HG03175 (cell line): Measurements from ENCODE around the gene CRACR2B.

Source experiments
- ATAC-seq: cut with Tn5 transposase; IDR thresholded peaks from one replicate; pipeline ENCODE4 v1.9.1; 2021; ENCODE audit warnings: mild to moderate bottlenecking, moderate library complexity; ENCODE audit not compliant: unreplicated experiment

The CRACR2B gene

DNA sequence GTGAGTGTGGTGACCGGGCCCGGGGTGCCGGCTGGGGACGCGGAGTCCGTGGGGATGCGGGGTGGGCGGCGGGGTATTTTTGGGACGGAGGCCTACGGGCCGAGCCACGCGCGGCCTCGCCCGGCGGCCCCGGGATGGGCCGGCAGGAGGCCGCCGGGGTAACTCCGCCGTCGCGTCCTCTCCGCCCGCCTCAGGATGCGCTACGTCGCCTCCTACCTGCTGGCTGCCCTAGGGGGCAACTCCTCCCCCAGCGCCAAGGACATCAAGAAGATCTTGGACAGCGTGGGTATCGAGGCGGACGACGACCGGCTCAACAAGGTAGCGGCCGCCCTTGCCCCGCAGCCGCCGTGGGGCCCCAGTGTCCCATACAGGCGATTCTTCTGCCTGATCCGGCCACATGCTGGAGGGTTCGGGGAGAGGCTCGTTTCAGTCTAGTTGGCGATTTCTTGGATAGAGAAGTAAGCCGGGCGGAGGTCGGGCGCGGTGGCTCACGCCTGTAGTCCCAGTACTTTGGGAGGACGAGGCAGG is 17.6 kb upstream of the CRACR2B start:
- no peak for ATAC-seq

DNA sequence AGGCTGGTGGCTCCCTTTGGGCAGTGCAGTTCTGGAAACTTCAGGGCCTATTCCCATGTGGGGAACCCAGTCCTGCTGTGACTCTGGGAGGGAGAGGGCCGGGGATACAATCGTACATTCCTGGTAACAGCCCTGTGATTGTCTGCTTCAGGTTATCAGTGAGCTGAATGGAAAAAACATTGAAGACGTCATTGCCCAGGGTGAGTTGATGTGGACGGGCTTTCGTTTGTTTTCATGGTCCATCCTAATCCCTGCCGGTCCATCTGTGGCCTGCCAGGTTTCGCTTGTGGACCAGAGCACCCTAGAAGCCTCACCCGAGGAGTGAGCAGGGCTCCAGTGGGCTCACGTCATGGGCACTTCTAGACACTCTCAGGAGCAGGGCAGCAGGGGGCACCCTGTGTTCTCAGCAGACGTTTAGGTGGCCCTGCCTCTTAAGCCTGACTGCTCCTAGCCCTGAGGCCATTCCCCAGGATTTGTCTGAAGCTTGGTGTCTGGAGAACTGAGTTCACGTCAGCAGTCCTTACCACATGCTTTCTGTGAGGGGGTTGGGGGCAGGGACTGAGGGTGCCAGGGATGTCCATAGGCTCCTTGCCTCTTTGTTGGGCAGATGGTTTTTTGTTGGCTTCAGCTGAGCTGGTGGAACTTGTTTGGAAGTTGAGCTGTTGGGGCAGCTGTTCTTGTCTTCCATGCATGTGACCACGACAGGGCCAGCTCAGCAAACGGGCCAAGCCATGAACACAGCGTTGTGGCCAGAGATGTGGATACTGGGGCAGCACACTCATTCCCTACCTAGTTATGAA is 16.1 kb upstream of the CRACR2B start:
- ATAC-seq: no peak

DNA sequence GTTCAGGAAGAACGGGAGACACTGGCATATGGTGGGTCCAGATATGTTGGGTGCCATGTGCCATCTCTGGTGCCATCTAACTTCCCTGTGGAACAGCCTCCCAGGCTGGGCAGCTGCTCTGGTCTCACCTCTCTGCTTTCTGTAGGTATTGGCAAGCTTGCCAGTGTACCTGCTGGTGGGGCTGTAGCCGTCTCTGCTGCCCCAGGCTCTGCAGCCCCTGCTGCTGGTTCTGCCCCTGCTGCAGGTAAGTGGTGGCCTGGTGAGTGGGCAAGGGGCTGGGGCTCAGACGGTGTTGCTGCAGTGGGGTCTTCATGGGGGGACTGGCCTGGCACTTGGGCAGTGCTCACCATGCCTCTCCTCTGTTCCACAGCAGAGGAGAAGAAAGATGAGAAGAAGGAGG is 15.3 kb upstream of the CRACR2B start:
- no peak for ATAC-seq

DNA sequence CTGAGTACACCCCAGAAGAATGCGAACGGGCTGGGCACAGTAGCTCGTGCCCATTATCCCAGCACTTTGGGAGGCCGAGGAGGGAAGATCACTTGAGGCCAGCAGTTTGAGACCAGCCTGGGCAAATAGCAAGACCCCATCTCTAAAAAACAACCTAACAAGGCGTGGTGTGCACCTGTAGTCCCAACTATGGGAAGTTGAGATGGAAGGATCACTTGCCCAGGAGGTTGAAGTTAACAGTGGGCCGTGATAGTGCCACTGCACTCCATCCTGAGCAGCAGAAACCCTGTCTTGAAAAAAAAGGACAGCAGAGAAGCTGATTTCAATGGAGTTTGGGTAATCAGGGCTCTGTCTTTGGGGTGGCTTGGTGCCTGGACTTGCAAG is 14.7 kb upstream of the CRACR2B start:
- ATAC-seq: no peak

DNA sequence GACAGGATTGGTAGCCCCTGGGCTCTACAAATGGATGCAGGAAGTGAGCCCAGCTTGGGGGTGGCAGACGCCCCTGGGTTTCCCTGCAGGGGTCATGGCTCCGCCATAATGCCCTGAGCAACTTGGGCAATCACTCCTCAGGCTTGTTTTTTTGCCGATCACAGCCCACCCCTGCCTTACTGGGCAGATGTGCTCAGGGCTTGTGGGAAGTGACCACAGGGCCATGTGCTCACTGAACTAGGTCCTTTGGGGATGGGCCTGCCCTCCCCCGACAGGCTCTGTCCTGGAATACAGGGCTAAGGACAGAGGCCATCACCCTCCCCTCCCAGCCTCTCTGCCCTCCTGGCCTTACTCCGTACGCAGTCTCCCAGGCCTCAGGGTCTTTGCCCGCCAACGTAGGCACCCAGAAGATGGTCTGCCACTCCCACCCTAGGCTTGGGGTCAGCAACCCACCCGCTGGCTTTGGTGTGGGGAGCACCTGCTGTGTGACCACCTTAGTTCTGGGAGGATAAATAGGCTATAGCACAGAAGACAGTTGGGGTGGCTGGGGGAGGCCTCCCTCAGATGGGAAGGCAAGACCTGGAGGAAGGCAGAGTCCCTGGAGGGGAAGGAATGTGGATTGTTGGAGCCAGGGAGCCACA is 14.1 kb upstream of the CRACR2B start:
- ATAC-seq: no peak

DNA sequence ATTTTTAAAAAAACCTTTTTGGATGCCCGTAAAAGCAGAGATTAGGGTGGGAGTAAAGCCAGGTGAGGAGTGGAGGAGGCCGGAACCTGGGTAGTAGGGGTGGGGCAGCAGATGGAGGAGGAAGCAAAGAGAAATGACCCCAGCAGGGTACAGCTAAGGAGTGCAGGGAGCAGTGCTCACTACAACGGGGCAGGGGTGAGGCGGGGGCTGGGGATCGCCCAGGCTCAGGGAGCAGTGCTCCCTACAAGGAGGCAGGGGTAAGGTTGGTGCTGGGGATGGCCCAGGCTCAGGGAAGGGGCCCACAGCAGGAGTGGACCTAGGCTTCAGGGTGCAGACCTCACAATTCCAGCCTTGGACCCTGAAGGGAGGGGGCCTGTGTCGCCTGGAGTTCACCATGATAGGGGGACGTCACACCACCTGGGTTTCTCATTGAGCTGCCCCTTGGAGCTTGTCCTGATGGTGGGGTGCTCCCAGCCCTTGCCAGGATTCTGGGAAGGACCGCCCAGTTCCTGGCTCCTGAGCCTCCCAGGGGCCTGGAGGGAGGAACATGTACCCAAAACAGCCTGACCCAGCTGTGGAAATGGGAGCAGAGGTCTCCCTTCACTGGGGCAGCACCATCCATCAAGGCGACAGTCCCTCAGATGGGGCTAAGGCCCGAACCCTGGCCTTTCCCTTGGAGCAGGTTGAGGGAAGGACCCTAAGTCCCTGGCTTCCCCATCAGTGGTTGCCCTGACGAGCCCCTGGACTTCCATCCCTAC is 11.9 kb upstream of the CRACR2B start:
- no peak for ATAC-seq

DNA sequence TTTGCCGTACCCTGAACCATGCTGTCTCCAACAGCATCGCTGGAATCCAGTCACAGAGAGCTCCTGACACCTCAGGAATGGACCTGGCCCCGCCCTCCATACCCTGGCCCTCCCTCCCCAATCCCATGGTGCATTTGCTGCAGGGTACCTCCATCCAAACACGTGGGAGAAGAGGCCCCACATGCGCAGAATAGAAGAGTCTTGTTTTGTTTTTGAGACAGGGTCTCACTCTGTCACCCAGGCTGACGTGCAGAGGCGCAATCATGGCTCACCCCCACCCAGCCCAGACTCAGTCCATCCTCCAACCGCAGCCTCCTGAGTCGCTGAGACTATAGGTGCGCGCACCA is 11.3 kb upstream of the CRACR2B start:
- ATAC-seq: no peak

DNA sequence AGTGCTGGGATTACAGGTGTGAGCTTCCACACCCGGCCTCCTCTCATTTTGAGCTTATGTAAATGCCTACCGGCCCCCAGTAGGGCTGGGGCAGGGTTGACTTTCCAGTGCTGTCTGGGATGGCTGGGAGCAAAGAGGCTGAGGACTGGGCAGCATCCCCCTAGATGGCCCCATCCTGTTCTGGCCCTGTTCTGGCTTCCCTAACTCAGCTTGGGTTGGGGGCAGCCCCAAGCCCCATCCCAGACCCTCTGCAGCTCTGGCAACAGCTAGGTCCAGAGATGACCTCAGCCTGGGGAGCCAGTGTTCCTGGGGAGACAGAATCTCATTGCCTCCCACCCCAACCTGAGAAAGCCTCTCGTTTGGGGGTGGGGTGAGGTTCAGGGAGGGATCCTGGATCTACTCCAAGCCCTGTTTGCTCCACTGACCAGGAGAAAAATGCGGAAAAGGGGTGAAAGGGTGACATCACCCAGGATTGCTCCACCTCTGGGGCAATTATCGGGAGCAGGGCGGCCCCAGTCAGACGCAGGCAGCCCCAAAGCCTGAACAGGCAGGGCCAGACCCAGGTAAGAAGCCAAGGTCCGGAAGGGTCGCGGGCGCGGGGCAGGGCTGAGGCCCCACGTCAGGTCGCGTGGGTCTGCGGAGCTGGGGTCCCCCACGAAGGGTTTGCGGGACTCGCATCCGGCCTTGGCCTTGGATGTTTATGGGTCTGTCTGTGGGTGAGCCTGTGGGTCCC is 9.2 kb upstream of the CRACR2B start, which contains the start of gene PNPLA2:
Gene PNPLA2 (plus strand): TSS at position 519 of the 733 bp plus-strand sequence. CDS start 805 bp downstream, outside the sequence.
- peak; percentile 1 for ATAC-seq

DNA sequence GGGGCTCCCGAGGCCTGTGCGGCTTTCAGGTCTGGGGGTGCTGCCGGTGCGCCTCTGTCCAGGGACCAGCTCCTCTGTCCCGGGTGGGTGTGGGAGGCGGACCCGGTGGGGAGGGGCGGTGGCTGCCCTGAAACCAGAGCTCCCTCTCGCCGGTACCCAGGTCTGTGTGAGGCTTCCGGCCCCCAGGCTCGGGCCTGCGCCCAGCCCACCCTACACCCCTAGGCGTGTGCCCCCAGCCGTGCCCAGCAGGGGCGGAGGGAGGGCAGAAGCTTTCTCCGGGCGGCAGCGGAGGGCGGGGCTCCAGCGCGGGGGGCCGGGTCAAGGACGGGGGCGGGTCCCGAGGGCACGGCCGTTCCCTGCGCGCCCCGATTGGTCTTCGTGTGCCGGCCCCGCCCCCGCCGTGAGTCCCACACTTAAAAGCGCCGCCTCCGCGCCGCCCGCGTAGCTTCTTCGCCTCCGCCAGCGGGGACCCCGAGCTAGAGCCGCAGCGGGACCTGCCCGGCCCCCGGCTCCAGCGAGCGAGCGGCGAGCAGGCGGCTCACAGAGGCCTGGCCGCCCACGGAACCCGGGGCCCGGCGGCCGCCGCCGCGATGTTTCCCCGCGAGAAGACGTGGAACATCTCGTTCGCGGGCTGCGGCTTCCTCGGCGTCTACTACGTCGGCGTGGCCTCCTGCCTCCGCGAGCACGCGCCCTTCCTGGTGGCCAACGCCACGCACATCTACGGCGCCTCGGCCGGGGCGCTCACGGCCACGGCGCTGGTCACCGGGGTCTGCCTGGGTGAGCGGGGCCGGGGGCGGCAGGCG is 8.4 kb upstream of the CRACR2B start:
- ATAC-seq: peak; percentile 65

DNA sequence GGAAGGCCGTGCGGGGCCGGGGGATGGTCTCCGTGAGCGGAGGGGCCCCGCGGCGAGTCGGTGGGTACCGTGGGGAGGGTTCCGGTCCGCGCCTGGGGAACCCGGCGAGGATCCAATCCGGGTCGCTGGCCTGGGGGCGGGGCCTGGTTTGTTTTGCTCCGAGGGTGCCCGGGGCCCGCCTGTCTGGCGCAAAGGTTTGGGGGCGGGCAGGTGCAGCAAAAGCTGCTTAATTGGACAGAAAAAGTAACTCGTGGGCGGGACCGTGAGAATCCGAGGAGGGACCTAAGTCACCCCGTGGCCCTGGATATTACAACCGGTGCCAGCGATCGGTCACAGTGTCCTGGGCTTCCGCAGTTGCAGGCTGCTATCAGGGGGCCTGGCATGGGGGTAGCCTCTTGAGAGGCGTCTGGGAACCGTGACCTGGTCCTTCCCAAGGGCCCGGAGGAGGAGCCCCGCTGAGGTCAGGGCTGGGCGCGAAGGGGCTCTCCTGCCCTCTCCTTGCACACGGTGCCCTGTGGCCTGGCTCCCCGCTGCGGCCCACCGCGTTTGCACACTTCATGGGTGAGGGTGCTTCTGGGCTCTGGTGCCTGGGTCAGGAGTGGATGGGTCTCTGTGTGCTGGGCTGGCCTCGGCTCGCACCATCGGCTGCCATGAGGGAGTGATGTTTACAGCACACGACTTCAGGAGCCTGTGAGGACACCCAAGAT is 7.6 kb upstream of the CRACR2B start:
- ATAC-seq: peak; percentile 66

DNA sequence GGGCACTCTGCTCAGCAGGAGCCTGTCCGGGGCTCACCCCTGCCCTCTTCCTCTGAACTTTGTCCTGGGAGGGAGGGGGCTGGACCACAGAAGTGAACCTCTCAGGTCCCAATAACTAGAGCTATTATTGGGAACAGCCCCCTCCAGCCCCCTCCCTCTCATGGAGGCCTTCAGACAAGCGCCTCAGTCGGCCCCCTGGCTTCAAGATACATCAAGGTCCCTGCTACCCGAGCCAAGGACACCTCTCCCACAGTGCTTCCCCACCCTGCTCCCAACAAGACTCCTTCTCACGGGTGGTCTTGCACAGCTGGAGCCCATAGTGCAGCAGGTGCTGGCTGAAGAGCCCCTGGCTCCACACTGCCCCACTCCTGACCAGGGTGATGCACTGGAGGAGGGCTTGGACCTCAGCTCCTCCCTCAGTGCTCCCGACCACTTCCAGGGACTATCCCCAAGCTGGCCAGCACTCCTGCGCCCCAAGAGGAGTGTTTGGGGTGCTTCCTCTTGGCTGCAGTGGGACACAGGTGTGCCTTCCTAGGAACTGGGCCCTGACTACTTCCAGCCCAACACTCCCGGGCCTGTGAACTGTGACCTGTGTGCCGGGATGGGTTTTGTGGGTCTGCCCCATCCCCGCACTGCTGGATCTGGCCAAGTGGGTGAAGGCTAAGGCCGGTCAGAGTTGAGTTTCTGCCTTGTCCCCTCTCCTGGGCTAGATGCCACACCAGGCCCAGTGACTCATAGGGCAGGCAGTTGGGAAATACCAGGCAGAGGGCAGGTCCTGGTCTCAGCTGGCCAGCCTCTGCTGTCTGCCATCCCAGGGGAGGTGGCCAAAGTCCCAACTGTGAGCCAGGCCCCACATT is 6.8 kb upstream of the CRACR2B start:
- ATAC-seq: no peak

DNA sequence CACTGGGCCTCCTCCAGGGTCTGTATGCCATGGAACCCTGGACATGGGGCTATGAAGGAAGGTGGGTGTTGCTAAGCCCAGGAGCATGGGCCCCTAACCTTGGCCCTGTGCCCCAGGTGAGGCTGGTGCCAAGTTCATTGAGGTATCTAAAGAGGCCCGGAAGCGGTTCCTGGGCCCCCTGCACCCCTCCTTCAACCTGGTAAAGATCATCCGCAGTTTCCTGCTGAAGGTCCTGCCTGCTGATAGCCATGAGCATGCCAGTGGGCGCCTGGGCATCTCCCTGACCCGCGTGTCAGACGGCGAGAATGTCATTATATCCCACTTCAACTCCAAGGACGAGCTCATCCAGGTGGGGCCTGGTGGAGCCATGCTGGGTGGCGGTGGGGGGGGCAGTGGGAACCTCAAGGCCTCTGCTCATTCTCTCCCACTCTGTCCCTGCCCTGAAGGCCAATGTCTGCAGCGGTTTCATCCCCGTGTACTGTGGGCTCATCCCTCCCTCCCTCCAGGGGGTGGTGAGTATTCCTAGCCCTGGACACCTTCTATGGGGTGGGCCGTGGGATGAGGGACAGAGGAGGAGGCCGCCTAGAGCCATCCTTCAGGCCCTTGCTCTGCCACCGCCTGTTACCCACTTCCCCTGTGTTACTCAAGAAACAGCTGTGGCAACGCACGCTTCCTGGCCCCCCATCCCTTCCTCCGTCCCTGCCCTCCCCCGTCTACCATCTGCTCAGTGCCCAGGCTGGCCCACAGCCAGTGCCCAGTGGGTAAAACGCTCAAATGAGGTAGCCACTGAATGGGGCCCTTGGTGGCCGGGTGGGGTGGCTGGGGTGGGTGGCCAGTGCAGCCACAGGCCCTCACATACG is 6.0 kb upstream of the CRACR2B start:
- no peak for ATAC-seq

DNA sequence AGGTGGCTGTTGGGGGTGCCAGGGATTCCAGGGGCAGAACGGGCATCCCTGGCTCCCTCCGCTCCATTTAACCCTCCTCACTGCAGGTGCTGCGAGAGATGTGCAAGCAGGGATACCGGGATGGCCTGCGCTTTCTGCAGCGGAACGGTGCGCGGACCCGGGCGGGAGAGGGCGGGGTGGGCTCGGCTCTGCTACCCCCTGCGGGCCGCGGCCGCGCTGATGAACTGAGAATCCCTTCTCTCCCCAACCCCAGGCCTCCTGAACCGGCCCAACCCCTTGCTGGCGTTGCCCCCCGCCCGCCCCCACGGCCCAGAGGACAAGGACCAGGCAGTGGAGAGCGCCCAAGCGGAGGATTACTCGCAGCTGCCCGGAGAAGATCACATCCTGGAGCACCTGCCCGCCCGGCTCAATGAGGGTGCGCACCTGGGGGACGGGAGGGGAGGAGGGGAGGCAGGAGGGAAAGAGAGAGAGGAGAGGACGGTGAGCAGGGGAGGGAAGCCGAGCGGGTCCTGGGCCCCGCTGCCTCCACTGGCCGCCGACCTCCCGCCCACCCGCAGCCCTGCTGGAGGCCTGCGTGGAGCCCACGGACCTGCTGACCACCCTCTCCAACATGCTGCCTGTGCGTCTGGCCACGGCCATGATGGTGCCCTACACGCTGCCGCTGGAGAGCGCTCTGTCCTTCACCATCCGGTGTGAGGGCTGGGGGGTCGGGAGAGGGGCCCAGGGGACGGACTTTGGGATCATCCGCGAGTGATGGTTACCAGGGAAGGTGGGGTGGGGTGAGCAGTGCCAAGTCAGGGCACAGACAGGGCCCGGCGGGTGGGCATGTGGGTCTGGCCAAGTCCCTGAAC is 4.1 kb upstream of the CRACR2B start:
- no peak for ATAC-seq

DNA sequence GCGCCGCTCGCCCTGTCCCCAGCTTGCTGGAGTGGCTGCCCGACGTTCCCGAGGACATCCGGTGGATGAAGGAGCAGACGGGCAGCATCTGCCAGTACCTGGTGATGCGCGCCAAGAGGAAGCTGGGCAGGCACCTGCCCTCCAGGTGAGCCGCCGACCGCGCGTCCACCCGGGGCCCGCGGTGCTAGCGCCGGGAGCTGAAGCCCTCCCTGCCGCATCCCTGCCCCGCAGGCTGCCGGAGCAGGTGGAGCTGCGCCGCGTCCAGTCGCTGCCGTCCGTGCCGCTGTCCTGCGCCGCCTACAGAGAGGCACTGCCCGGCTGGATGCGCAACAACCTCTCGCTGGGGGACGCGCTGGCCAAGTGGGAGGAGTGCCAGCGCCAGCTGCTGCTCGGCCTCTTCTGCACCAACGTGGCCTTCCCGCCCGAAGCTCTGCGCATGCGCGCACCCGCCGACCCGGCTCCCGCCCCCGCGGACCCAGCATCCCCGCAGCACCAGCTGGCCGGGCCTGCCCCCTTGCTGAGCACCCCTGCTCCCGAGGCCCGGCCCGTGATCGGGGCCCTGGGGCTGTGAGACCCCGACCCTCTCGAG is 3.3 kb upstream of the CRACR2B start:
- ATAC-seq: no peak

DNA sequence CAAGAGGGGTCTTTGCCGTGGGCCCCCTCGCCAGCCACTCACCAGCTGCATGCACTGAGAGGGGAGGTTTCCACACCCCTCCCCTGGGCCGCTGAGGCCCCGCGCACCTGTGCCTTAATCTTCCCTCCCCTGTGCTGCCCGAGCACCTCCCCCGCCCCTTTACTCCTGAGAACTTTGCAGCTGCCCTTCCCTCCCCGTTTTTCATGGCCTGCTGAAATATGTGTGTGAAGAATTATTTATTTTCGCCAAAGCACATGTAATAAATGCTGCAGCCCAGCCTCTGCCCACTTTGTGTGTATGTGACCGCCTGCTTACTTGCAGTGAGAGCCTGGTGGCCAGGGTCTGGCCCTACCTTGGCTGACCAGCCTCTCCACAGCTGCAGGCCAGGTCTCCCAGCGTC is 2.8 kb upstream of the CRACR2B start:
- ATAC-seq: no peak
